GM20000 (cell line): ENCODE measurements around the gene USP24.

Experiments
- DNase-seq: peaks from one replicate; pipeline ENCODE4 v3.0.0; 2012; ENCODE audit warnings: low spot score
- TF ChIP-seq, protein P1 (sequence below): IDR thresholded peaks from 2 replicates; pipeline ENCODE4 v1.5.1; 2012; ENCODE audit warnings: mild to moderate bottlenecking, control low read depth; ENCODE audit errors: extremely low read depth, missing control alignments

USP24 gene, protein sequence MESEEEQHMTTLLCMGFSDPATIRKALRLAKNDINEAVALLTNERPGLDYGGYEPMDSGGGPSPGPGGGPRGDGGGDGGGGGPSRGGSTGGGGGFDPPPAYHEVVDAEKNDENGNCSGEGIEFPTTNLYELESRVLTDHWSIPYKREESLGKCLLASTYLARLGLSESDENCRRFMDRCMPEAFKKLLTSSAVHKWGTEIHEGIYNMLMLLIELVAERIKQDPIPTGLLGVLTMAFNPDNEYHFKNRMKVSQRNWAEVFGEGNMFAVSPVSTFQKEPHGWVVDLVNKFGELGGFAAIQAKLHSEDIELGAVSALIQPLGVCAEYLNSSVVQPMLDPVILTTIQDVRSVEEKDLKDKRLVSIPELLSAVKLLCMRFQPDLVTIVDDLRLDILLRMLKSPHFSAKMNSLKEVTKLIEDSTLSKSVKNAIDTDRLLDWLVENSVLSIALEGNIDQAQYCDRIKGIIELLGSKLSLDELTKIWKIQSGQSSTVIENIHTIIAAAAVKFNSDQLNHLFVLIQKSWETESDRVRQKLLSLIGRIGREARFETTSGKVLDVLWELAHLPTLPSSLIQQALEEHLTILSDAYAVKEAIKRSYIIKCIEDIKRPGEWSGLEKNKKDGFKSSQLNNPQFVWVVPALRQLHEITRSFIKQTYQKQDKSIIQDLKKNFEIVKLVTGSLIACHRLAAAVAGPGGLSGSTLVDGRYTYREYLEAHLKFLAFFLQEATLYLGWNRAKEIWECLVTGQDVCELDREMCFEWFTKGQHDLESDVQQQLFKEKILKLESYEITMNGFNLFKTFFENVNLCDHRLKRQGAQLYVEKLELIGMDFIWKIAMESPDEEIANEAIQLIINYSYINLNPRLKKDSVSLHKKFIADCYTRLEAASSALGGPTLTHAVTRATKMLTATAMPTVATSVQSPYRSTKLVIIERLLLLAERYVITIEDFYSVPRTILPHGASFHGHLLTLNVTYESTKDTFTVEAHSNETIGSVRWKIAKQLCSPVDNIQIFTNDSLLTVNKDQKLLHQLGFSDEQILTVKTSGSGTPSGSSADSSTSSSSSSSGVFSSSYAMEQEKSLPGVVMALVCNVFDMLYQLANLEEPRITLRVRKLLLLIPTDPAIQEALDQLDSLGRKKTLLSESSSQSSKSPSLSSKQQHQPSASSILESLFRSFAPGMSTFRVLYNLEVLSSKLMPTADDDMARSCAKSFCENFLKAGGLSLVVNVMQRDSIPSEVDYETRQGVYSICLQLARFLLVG (N-terminal part only)

DNA sequence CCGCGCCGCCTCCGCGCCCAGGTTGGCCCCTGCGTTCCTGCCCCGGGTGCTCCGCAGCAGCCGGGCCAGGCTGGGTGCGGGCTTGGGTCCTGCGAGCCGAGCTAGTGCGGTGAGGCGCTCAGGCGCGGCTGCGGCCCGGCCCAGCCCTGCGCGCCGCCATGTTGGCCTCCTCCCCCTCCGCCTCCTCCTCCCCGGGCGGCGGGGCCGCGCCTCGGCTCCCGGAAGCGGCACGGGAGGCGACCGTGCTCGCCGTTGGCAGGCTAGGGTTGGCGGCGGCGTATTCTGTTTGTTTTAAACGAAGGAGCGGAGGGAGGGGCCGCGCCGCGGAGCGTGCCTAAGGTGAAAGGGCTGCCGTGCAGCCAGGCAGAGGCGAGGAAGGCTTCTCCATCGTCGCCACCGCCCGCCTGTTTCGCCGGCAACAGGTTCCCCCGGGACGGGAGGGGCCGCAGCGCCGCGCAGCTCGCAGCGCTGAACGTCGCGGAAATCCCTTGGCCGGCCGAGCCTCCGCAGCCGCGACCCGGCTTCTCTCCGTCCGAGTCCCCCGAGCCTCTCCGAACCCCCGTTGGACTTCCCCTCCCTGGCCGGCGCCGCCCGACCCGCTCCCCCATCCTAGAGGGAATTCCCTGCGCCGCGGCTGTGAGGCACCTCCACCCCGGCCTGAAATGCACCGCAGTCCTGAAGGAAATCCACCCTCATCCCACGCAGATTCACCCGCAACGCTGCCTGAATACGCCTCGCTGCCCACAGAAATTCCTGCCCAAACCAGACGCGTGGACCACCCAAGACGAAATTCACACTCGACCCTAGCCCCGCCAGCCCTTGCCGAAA lies at the start of gene USP24:
USP24 (minus strand) TSS at position 171 of the 828 bp plus-strand sequence. CDS start 251 bp downstream, outside the sequence.
- DNase-seq, result peak; percentile 93
- TF ChIP-seq, protein P1, sequence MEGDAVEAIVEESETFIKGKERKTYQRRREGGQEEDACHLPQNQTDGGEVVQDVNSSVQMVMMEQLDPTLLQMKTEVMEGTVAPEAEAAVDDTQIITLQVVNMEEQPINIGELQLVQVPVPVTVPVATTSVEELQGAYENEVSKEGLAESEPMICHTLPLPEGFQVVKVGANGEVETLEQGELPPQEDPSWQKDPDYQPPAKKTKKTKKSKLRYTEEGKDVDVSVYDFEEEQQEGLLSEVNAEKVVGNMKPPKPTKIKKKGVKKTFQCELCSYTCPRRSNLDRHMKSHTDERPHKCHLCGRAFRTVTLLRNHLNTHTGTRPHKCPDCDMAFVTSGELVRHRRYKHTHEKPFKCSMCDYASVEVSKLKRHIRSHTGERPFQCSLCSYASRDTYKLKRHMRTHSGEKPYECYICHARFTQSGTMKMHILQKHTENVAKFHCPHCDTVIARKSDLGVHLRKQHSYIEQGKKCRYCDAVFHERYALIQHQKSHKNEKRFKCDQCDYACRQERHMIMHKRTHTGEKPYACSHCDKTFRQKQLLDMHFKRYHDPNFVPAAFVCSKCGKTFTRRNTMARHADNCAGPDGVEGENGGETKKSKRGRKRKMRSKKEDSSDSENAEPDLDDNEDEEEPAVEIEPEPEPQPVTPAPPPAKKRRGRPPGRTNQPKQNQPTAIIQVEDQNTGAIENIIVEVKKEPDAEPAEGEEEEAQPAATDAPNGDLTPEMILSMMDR, result no peak

DNA sequence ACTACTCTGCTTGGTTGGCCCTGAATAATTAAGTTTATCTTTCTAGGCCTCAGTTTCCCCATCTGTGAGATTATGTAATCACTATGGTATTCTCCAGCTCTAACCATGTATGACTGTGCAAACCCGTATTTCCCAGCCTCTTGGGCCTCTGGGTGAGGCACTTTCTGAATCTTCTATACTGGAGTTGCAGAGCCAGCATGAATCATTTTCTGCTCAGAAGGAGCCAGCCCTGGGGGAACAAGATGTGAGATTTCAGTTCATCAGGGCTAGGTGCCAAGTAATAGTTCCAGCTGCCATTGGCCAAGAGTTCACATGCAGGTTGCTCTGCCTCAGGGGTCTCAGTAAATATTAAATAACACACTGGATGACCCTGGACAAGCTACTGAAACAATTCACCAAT lies 47.7 kb upstream of the USP24 start:
- no peak for DNase-seq
- TF ChIP-seq, protein P1, result no peak

DNA sequence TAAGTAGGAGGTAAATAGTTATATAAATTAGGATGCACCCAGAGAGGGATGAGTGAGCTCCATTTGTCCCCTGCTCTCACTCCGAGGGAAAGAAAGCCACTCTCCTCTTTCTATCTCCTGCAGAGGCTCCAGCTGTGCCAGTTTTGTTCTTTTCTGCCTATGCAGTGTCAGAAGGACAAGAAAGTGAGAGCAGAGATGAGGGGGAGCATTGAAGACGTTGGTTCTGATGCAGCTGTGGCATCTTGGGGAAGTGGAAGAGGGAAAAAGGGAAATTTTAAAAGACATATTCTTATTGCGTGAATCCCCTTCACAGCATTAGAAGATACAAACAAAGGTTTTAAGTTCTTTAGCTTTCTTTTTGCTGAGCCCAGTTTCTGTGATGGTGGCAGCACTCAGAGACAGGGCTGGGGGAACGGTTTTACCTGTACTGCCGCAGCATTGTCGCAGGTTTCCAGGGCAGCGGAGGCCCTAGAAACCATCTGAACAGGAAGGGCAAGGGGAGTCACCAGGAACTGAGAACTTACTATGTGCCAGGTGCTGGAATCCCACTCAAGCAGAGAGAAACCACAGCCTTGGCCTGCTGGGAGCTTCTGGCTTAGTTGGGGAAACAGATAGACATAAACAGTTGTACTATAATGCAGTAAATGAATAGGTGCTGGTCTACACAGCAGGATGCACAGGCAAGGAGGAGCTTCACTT lies 44.9 kb upstream of the USP24 start:
- TF ChIP-seq, protein P1, result no peak
- DNase-seq, result no peak

DNA sequence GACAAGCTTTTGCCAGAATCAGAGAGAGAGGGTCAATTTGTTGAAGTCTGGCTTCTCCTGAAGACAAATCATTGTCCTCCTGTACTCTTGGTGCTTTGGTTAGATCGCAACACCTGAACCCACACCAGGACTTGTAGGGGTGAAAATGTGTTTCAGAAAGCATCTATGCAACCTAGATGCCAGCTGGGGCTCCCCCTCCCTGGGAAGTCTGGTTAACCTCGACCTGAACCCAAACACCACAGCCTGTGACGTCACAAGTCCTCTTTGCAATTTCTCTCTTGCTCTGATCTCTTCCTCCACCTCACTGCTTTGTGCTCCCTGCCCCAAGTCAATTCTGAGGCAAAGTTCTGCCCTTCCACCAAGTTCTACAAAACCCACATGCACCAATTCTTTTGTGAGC lies 42.8 kb upstream of the USP24 start:
- TF ChIP-seq, protein P1, result no peak
- peak; percentile 50 for DNase-seq

DNA sequence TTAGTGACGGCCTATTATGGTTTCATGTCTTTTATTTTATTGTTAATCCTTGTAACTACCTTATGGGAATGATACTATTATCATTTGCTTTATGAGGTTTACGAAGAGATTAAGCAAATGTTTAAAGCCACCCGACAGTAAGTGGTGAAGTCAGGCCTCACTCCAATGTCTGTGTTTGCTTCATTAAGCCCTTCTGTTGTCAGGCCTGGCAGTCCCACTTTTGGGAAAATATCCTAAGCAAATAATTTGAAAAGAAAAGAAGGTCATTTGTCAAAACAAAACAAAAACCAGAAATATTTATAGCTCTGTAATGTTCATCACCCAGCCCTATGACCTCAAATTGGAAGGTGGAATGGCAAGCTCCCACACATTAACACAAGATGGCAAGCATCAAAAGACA lies 40.7 kb upstream of the USP24 start:
- TF ChIP-seq, protein P1, result no peak

DNA sequence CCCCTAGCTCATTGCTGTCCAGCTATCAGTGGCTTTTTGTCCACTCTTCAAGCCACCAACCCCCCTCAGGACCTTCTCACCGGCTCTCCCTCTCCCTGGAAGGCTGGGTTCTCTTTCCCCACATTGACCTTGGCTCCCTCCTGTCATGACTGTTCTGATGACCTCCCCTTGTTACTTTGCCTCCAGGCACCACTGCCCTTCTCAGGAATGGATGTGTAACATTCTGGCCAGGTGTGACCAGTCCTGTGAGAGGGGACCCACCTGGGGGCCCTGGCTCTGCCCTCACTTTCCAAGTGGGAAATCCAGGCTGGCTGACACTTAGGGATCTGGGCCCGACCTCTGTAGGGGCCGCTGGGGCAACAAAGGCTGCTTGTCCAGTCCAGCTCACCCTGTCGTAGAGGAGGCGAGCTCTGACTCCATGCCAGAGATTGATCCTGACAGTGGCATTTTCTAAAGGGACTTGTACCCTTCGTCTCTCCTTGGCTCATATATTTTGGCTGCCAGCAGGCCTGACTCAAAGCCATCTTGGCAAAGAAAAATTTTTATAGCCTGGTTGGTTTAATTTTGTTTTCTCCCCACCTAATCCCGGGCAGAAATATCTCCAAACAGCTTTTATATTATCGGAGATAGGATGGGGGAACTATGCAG lies 37.9 kb upstream of the USP24 start:
- TF ChIP-seq, protein P1, result no peak
- no peak for DNase-seq

More for the DNA sequence above, 40.7 kb upstream of the USP24 start:
- DNase-seq, result no peak
